K562 (cell line): ENCODE results near the gene BSDC1. TPM values are rescaled to one million over a fixed set of nuclear protein-coding genes. Genes with fewer than 3 reads are reported as not detected.
A peak's percentile ranks its signal among the peaks of the same experiment; 100 is the strongest.

Source experiments
- VEZF1 ChIP-seq: fragments of 200-800 bp; sonication (Bioruptor generic); IDR thresholded peaks from 2 replicates; pipeline ENCODE4 v1.6.1; 2017; ENCODE audit warnings: missing genetic modification characterization, missing compliant biosample characterization
- ZNF592 ChIP-seq: fragments of 450-650 bp; IDR thresholded peaks from 2 replicates; pipeline ENCODE4 v1.6.1; 2017; ENCODE audit warnings: antibody characterized with exemption, mild to moderate bottlenecking
- ZNF707 ChIP-seq: fragments of 250-450 bp; sonication (Bioruptor Pico); conservative IDR thresholded peaks from 2 replicates; pipeline ENCODE4 v1.8.0; 2022; ENCODE audit warnings: inconsistent platforms, mild to moderate bottlenecking, moderate library complexity
- ZNF740 ChIP-seq, 3 experiments: fragments of 200-800 bp in 1 of 3; sonication (Bioruptor generic) in 1 of 3; sonication (generic) in 1 of 3; formaldehyde crosslinking in 1 of 3; IDR thresholded peaks; 2 replicates each; pipeline versions ENCODE4 v1.6.1 to v1.8.0; 2016 to 2022; ENCODE audit warnings: mild to moderate bottlenecking in 2 of 3, missing compliant biosample characterization in 2 of 3, missing genetic modification characterization in 2 of 3, missing genetic modification reagents in 1 of 3
- polyA plus RNA-seq, 8 experiments: library from polyadenylated mRNA; depleted of rRNA in 4 of 8; stranded (reverse) in 5 of 8; unstranded in 3 of 8; fragments of >200 nt; fragmentation: Nextera tagmentation in 2 of 8; fragmentation: Illumina TruSeq in 1 of 8; extraction: Ambion mirVana in 2 of 8; extraction: Trizol in 1 of 8; gene quantifications; 2 replicates each; pipeline versions ENCODE4 v1.2.1 to v1.2.3, GENCODE V29; 2011 to 2014; ENCODE audit warnings: inconsistent platforms in 1 of 8, missing spikeins in 1 of 8
- total RNA-seq, 7 experiments: library from RNA; depleted of rRNA in 6 of 7; stranded (reverse); fragments of >200 nt in 6 of 7; fragmentation: Illumina TruSeq in 2 of 7; extraction: Trizol in 2 of 7; gene quantifications; 2 replicates each; pipeline versions ENCODE4 v1.2.1 to v1.2.3, GENCODE V29; 2011 to 2021; ENCODE audit warnings: low replicate concordance in 1 of 7

The BSDC1 gene
- total and polyA plus RNA-seq, 9 of the 15 experiments (the other 6 are each of a cell fraction or from before 2014, with no cell fraction given) = 10.2 to 96.8 (median 73.1) TPM

GRCh38 chr1:32335535-32335789, 58.8 kb downstream of the BSDC1 start (continued):
- TF ChIP-seq ZNF592 (no peak), ZNF707 (CRISPR knock-in tag) (no peak), VEZF1 (CRISPR knock-in tag) (0 out of 2 replicates have a peak, but pooled peaks have one; percentile 44), ZNF740 (CRISPR knock-in tag; IDR thresholded peaks at IDR 0.05) (no peak), ZNF740 (tag; IDR thresholded peaks at IDR 0.05) (peak in 1 of 2 experiments; percentile 42; a peak in 1 of 4 replicates)
